Activated naive CD8-positive, alpha-beta T cell (primary cell): ENCODE data around the gene CTU2.

Experiments used
- H3K27ac Mint-ChIP-seq: one replicate; pipeline ENCODE4 v1.8.0; 2021; ENCODE audit warnings: mixed read lengths
- H3K27me3 Mint-ChIP-seq: one replicate; pipeline ENCODE4 v1.8.0; 2021; ENCODE audit warnings: mixed read lengths
- H3K36me3 Mint-ChIP-seq: one replicate; pipeline ENCODE4 v1.8.0; 2021; ENCODE audit warnings: mixed read lengths
- H3K4me1 Mint-ChIP-seq: one replicate; pipeline ENCODE4 v1.8.0; 2021; ENCODE audit warnings: low read depth, mixed read lengths
- H3K4me3 Mint-ChIP-seq: one replicate; pipeline ENCODE4 v1.8.0; 2021; ENCODE audit warnings: mild to moderate bottlenecking, mixed read lengths
- H3K9me3 Mint-ChIP-seq: one replicate; pipeline ENCODE4 v1.8.0; 2021; ENCODE audit warnings: low read depth, mixed read lengths

CTU2 gene

DNA sequence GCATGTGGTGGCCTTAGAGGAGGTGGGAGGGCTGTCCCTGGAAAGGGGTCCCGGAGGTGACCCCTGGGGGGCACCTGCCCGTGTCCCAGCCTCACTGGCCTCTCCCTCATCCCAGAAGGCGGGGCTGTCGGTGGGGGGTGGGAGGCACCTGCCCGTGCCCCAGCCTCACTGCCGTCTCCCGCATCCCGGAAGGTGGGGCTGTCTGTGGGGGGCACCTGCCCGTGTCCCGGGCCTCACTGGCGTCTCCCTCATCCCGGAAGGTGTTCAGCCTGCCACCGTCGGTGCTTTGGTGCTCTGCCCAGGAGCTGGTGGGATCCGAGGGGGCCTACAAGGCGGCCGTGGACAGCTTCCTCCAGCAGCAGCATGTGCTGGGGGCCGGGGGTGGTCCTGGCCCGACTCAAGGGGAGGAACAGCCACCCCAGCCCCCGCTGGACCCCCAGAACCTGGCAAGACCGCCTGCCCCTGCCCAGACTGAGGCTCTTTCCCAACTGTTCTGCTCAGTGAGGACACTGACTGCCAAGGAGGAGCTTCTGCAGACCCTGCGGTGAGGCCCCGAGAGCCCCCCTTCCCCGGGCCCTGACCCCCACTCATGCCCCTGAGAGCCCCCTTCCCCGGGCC is 6.2 kb downstream of the CTU2 start:
- Mint-ChIP-seq H3K4me1 (peaks cover 4% of the 10 kb centered on the region), H3K9me3 (no peaks in the 10 kb centered on the region), H3K36me3 (no peaks in the 10 kb centered on the region), H3K4me3 (no peak overlapping the region), H3K27ac (no peak overlapping the region), H3K27me3 (no peaks in the 10 kb centered on the region)

- Mint-ChIP-seq H3K27ac (no peak overlapping the region), H3K27me3 (no peaks in the 10 kb centered on the region), H3K36me3 (no peaks in the 10 kb centered on the region), H3K4me3 (no peak overlapping the region), H3K4me1 (peaks cover 3% of the 10 kb centered on the region), H3K9me3 (no peaks in the 10 kb centered on the region)
Measured at GRCh38 chr16:88713054-88713453, 6.8 kb downstream of the CTU2 start.

DNA sequence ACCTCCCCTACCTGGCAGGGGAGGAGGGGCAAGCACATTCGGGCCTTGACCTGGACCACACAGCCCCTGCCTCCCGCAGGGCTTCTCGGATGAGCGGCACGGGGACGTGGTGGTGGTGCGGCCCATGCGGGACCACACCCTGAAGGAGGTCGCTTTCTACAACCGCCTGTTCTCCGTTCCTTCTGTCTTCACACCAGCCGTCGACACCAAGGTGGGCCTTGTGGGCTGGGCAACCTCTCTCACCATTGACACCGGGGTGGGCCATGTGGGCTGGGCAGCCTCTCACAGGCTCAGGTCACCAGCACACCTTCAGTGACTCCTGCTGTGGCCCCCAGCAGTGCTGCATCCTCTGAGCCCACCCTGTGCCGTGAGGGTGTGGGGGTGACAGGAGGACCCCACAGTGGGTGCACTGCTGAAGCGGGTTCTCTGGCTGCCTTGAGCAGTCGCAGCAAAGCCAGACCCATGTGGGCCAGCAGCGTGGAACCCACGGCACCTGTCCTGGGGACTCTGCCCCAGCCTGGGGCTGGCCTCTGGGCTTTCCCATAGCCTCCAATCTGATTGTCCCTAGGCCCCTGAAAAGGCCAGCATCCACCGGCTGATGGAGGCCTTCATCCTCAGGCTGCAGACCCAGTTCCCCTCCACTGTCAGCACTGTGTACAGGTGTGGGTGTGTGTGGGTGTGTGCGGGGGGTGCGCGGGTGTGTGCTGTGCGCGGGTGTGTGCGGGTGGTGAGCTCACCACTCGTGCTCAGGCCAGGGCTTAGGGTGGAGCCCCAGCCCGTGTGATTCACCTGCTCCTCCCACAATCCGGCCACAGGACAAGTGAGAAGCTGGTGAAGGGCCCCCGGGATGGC is 7.5 kb downstream of the CTU2 start:
- H3K27me3 Mint-ChIP-seq, result no peaks in the 10 kb centered on the region
- H3K27ac Mint-ChIP-seq, result no peak overlapping the region
- H3K4me1 Mint-ChIP-seq, result peaks cover 3% of the 10 kb centered on the region
- H3K4me3 Mint-ChIP-seq, result no peak overlapping the region
- no peaks in the 10 kb centered on the region for H3K36me3 Mint-ChIP-seq
- H3K9me3 Mint-ChIP-seq, result no peaks in the 10 kb centered on the region

GRCh38 chr16:88714420-88715302 is 8.4 kb downstream of the CTU2 start:
- H3K4me1 Mint-ChIP-seq, result peaks cover 3% of the 10 kb centered on the region

DNA sequence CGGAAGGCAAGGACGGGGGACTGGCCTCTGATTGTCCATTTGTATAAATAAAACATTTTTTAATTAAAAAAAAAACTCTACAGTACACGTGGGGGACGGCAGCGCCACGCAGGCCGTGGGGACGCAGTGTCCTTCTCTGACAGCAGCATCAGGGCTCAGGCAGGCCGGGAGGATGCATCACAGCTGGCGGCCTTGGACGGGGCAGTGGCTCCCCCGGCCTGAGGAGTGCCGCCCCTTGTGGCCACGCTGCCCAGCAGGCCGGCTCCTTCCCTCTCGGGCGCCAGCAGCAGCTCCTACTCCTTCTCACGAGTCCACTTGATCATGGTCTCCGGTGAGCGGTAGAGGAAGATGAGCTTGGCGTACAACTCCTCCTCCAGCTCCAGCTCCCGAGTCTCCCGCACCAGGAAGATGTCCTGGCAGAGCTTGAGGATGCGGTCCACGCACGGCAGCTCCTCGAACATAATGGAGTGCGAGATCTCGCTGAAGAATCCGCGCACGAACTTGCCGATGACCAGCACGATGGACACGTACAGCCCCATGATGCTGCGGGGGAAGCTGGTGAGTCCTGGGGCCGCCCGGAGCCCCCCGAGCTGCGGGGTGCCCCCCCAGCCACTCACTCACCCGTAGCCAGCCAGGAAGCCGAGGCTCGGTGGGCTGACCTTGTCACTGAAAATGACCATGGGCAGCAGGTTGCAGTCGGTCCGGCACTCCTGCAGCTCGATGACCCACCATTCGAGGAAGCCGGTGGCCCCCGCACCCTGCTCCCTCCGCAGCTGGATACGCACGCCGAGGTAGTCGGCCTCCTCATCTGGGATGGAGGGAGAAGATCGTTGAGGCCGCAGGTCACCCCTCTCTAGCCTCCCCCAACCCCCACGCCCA is 9.2 kb downstream of the CTU2 start:
- H3K27me3 Mint-ChIP-seq, result no peaks in the 10 kb centered on the region
- H3K4me1 Mint-ChIP-seq, result peaks cover 3% of the 10 kb centered on the region
- no peaks in the 10 kb centered on the region for H3K9me3 Mint-ChIP-seq
- no peak overlapping the region for H3K27ac Mint-ChIP-seq
- H3K4me3 Mint-ChIP-seq, result no peak overlapping the region
- H3K36me3 Mint-ChIP-seq, result no peaks in the 10 kb centered on the region

More at GRCh38 chr16:88714420-88715302, 8.4 kb downstream of the CTU2 start:
- Mint-ChIP-seq H3K36me3 (no peaks in the 10 kb centered on the region), H3K4me3 (no peak overlapping the region), H3K9me3 (no peaks in the 10 kb centered on the region), H3K27ac (no peak overlapping the region), H3K27me3 (no peaks in the 10 kb centered on the region)

DNA sequence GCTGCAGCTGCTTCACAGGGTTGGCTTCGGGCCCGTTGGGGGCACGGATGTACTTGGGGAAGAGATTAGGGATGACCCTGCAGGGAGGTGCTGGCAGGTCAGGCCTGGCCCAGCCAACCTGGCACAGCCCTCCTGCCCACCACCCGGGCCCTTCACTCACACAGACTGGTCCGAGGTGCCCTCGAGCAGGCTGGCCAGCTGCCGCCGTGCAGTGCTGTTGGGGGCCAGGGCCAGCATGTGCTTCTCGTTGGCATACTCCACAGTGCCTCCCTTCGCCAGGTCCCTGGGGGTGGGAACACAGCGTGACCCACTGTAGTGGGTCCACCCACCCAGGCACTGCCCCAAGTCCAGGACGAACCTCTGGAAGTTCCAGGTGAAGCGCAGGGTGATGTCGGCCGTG is 9.9 kb downstream of the CTU2 start:
- no peaks in the 10 kb centered on the region for H3K36me3 Mint-ChIP-seq

DNA sequence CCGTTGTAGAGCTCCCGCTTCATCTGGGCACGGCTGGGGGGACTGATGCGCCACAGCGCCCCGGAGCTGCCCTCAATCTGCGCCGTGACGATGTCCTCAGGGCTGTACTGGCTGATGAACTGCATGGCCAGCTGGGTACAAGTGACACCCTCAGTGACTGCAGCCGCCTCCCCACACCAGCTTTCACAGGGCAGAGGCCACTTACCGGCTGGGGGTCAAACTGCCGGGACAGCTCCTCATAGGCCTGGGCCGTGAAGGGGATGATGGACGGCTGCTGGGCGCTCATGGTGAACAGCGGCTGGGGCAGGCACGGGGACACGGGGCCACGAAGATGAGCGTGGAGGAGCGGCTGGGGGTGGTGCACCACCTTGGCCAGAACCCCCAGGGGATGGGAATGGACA is 10.3 kb downstream of the CTU2 start:
- Mint-ChIP-seq H3K27me3 (no peaks in the 10 kb centered on the region), H3K9me3 (no peaks in the 10 kb centered on the region), H3K4me3 (no peak overlapping the region), H3K4me1 (no peaks in the 10 kb centered on the region), H3K36me3 (no peaks in the 10 kb centered on the region), H3K27ac (no peak overlapping the region)

More for the DNA sequence above, 9.9 kb downstream of the CTU2 start:
- Mint-ChIP-seq H3K27me3 (no peaks in the 10 kb centered on the region), H3K4me3 (no peak overlapping the region), H3K4me1 (no peaks in the 10 kb centered on the region), H3K27ac (no peak overlapping the region), H3K9me3 (no peaks in the 10 kb centered on the region)

DNA sequence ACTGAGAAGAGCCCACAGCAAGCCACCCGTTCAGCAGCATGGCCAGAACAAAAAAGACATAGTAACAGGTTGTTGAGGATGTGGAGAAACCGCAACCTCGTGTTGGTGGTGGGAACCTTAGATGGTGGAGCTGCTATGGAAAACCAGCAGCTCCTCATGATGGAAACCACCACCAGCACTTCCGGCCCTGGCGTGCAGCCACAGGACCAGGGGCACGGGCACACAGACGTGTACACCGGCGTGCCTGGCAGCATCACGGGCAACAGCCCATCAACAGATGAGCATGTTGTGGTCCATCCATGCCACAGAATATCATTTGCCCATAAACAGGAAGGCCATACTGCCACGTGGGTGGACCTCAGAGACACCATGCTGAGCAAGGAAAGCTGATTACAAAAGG is 11.9 kb downstream of the CTU2 start:
- H3K4me1 Mint-ChIP-seq, result no peaks in the 10 kb centered on the region
- H3K36me3 Mint-ChIP-seq, result no peaks in the 10 kb centered on the region
- H3K27me3 Mint-ChIP-seq, result no peaks in the 10 kb centered on the region
- no peaks in the 10 kb centered on the region for H3K9me3 Mint-ChIP-seq
- H3K4me3 Mint-ChIP-seq, result no peak overlapping the region
- H3K27ac Mint-ChIP-seq, result no peak overlapping the region

DNA sequence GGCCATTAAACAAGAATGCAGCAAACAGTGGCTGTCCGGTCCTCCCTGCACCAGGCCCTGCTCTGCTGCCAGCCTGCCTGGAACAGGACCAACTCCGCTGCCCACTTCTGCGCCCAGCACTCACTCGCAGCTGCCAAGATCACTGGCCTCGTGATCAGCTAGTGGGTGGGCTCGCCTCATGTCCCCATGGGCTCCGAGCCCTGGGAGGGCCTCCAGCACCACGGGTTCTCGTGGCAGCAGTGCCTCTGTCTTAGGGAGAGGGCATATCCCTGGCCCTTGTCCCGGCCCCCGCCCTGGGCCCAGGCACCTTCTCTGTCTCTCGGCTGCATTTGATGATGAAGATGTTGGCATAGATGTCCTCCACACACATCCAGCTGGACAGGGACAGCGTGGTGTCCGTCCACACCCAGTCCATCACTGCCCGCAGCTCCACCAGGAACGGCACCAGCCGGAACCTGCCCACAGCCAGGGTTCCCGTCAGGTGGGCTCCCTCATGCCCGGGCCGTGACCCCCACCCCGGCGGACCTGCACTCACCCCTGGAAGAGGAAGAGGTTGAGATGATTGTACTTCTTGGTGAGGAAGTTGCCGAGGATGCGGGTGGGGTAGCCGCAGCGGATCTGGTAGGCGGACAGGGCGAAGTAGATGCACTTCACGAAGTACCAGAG is 13.1 kb downstream of the CTU2 start:
- Mint-ChIP-seq H3K27me3 (no peaks in the 10 kb centered on the region), H3K36me3 (no peaks in the 10 kb centered on the region), H3K4me3 (no peak overlapping the region), H3K27ac (no peak overlapping the region), H3K4me1 (no peaks in the 10 kb centered on the region), H3K9me3 (no peaks in the 10 kb centered on the region)

- Mint-ChIP-seq H3K9me3 (no peaks in the 10 kb centered on the region), H3K4me1 (no peaks in the 10 kb centered on the region), H3K36me3 (no peaks in the 10 kb centered on the region), H3K27me3 (no peaks in the 10 kb centered on the region), H3K27ac (no peak overlapping the region), H3K4me3 (no peak overlapping the region)
Measured at GRCh38 chr16:88719933-88720296, 13.6 kb downstream of the CTU2 start.

- Mint-ChIP-seq H3K4me3 (peak overlapping the region; percentile 32), H3K36me3 (no peaks in the 10 kb centered on the region), H3K27ac (no peak overlapping the region), H3K9me3 (no peaks in the 10 kb centered on the region), H3K4me1 (no peaks in the 10 kb centered on the region), H3K27me3 (no peaks in the 10 kb centered on the region)
Measured at GRCh38 chr16:88720396-88720970, 14.2 kb downstream of the CTU2 start.

DNA sequence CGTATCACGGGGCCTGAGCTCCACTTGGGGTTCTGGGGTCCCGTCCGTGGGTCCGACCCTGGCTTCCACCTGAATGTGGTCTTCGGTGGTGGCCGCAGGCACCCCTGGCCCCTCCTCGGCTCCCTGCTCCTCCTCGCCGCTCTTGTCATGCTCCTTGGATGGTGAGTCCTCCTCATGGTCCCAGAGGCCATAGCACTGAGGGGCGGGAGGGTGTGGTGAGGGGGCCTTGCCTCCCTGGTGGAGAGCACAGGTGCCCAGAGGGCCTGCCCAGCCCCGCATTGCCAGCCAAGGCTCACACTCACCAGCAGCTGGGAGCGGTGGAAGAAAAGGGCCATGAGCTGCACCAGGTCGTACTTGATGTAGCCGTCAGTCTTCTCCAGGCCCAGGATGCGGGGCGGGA is 14.9 kb downstream of the CTU2 start:
- H3K9me3 Mint-ChIP-seq, result no peaks in the 10 kb centered on the region
- no peaks in the 10 kb centered on the region for H3K27me3 Mint-ChIP-seq
- H3K36me3 Mint-ChIP-seq, result no peaks in the 10 kb centered on the region
- H3K27ac Mint-ChIP-seq, result no peak overlapping the region
- H3K4me1 Mint-ChIP-seq, result no peaks in the 10 kb centered on the region
- no peak overlapping the region for H3K4me3 Mint-ChIP-seq

DNA sequence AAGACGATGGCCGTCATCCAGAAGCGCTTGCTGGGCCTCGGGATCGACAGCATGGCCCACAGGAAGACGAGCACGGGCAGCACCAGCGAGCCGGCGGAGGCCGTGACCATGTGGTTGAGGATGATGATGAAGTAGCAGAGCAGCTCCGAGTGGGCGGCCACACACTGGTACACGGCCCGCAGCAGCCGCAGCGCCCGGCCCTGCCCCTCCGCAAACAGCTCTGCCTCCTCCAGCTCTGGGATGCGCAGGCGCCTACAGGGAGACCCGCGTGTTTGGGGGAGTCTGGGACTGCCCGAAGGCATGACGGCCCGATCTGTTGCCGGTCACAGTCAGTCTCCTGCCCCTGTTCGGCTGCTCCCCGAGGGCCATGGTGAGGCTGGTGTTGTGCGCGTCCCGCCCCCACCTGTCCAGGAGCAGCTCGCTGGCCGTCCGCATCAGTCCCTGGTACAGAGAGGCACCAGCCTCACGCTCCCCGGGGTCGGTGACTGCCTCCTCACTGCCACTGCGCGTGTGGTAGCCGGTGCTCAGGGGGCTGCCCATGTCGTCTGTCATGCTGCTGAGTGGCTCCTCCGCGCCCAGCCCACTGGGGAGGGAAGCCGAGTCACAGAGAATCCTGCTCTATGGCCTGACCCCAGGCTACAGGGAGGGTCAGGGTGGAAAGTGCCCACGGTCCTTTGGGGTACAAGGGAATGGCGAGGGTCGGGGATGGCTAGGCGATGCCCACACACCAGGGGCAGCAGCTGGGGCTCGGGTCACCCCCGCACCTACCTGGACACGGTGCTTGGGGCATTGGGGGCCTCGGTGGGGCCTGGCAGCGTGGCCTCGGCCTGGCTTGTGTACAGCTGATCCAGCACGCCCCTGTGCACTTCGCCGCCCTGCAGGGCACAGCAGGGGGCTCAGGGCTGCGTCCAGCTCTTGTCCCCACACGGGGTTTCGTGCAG is 15.8 kb downstream of the CTU2 start:
- no peaks in the 10 kb centered on the region for H3K36me3 Mint-ChIP-seq

More for the DNA sequence above, 15.8 kb downstream of the CTU2 start:
- Mint-ChIP-seq H3K27me3 (no peaks in the 10 kb centered on the region), H3K4me1 (no peaks in the 10 kb centered on the region), H3K27ac (no peak overlapping the region), H3K9me3 (no peaks in the 10 kb centered on the region), H3K4me3 (no peak overlapping the region)
